Type B pancreatic cell (in vitro differentiated cells): ENCODE measurements around the gene TSPOAP1. TPM values are rescaled to one million over a fixed set of nuclear protein-coding genes. Genes with fewer than 3 reads are reported as not detected.

Source experiments
- DNase-seq: peaks from one replicate; pipeline ENCODE4 v3.0.0; 2021; ENCODE audit warnings: mixed read lengths; ENCODE audit not compliant: unreplicated experiment; ENCODE audit errors: extremely low spot score
- H3K27ac Mint-ChIP-seq: 2 replicates; pipeline ENCODE4 v1.8.0; 2021; ENCODE audit warnings: mild to moderate bottlenecking, mixed read lengths
- H3K27me3 Mint-ChIP-seq: 2 replicates; pipeline ENCODE4 v1.8.0; 2021; ENCODE audit warnings: mixed read lengths
- H3K36me3 Mint-ChIP-seq: 2 replicates; pipeline ENCODE4 v1.8.0; 2021; ENCODE audit warnings: mixed read lengths
- H3K4me1 Mint-ChIP-seq: one replicate; pipeline ENCODE4 v1.8.0; 2021; ENCODE audit warnings: mixed read lengths; ENCODE audit not compliant: unreplicated experiment
- H3K4me3 Mint-ChIP-seq: 2 replicates; pipeline ENCODE4 v1.8.0; 2021; ENCODE audit warnings: mild to moderate bottlenecking, mixed read lengths
- H3K9me3 Mint-ChIP-seq: 2 replicates; pipeline ENCODE4 v1.8.0; 2021; ENCODE audit warnings: mixed read lengths
- total RNA-seq: library from RNA; stranded (reverse); gene quantifications from 2 replicates; pipeline ENCODE4 v1.2.1, GENCODE V29; 2021; ENCODE audit warnings: low replicate concordance
- TF ChIP-seq, protein P1 (sequence below): fragments of 200-600 bp; sonication (generic); conservative IDR thresholded peaks from 2 replicates; pipeline ENCODE4 v1.5.0; 2021; ENCODE audit warnings: antibody characterized with exemption, mild to moderate bottlenecking

The TSPOAP1 gene
- total RNA-seq, 1 donor from 2014 or later: 18.4 TPM

DNA sequence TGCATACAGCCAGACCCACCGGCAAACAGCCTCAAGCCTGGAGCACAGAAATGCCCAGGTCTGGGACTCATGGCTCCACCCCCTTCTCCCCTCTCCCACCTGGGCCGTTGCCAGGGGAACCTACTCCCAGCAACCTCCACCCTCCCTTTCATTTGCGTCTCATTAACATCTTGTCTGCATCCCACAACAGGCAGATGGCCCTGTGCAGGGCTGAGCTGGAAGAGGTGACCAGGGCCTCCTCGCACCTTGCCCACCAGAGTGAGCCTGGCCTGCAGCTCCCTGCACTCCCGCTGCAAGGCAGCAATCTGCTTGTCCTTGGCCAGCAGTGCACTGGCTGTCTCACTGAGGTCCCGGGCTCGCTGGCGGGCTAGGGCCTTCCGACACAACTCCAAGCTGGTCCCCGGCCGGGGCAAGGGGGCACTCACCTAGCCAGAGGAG, 3.3 kb downstream of the TSPOAP1 start:
- Mint-ChIP-seq H3K27me3 (peaks cover 20% of the 10 kb centered on the region), H3K36me3 (no peaks in the 10 kb centered on the region), H3K9me3 (no peaks in the 10 kb centered on the region), H3K4me1 (peaks cover 23% of the 10 kb centered on the region), H3K4me3 (peak overlapping the region; percentile 83), H3K27ac (peak overlapping the region; percentile 41)
- TF ChIP-seq, protein P1, sequence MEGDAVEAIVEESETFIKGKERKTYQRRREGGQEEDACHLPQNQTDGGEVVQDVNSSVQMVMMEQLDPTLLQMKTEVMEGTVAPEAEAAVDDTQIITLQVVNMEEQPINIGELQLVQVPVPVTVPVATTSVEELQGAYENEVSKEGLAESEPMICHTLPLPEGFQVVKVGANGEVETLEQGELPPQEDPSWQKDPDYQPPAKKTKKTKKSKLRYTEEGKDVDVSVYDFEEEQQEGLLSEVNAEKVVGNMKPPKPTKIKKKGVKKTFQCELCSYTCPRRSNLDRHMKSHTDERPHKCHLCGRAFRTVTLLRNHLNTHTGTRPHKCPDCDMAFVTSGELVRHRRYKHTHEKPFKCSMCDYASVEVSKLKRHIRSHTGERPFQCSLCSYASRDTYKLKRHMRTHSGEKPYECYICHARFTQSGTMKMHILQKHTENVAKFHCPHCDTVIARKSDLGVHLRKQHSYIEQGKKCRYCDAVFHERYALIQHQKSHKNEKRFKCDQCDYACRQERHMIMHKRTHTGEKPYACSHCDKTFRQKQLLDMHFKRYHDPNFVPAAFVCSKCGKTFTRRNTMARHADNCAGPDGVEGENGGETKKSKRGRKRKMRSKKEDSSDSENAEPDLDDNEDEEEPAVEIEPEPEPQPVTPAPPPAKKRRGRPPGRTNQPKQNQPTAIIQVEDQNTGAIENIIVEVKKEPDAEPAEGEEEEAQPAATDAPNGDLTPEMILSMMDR: no peak
- DNase-seq: no peak

DNA sequence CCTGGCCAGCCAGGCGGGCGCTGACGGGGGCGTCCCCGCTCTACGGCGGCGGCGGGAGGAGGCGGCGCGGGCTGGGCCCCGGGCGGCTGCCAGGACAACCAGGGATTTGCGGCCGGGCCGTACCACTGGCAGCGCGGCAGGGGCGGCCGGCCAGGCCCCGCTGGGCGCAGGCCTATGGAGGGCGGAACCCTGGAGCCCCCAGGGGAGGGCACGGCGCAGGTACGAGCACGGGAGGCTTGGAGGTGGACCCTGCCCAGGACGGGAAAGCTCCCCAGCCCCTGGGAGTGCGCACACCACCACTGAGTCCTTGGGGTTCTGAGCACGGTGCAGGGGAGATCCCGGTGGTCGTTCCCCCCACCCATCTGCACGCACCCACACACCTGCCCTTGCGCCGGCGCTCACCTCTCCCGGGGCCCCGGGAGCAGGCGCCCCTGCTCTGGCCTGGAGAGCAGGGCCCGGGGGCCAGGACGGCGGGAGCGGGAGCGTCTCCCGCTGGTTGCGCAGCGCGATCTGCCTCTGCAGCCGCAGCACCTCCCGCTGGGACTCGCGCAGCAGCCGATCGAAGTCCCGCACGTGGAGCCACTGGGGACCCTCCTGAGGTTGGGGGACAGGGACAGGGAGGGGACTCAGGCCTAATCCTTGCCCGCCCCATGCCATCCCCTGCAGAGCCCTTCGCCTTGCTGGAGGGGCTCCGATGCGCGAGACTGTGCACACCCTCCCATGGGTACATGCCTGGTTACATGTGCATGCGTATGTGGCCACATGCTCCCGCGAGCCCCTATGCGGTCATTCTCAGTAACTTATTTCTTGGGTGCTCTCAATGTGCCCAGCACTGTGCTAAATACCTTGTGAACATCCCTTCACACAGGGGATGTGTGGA, 3.9 kb downstream of the TSPOAP1 start:
- no peaks in the 10 kb centered on the region for H3K36me3 Mint-ChIP-seq
- H3K27ac Mint-ChIP-seq: peak overlapping the region; percentile 41
- H3K27me3 Mint-ChIP-seq: peaks cover 20% of the 10 kb centered on the region
- DNase-seq: no peak
- no peaks in the 10 kb centered on the region for H3K9me3 Mint-ChIP-seq
- H3K4me1 Mint-ChIP-seq: peaks cover 23% of the 10 kb centered on the region
- TF ChIP-seq, protein P1: no peak
- peak overlapping the region; percentile 83 for H3K4me3 Mint-ChIP-seq

DNA sequence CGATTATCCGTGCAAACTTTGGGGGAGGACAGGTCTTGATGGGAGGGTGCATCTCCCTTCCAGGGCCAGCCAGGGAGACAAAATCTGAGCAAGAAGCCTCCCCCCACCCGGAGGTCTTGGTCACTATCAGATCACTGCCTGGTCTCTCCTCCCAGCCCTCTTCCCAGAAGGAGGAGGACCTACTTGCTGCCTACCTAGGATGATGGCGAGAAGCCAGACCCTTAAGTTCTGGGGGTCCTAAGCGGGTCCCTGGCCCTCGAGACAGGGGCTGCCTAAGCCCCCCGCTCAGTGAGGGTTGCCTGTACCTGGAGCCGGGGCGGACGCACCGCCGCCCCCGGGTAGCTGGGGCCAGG, 4.6 kb downstream of the TSPOAP1 start:
- Mint-ChIP-seq H3K4me3 (peak overlapping the region; percentile 75), H3K27me3 (peaks cover 17% of the 10 kb centered on the region), H3K36me3 (no peaks in the 10 kb centered on the region), H3K4me1 (peaks cover 20% of the 10 kb centered on the region), H3K9me3 (no peaks in the 10 kb centered on the region), H3K27ac (no peak overlapping the region)
- no peak for DNase-seq
- TF ChIP-seq, protein P1: no peak

DNA sequence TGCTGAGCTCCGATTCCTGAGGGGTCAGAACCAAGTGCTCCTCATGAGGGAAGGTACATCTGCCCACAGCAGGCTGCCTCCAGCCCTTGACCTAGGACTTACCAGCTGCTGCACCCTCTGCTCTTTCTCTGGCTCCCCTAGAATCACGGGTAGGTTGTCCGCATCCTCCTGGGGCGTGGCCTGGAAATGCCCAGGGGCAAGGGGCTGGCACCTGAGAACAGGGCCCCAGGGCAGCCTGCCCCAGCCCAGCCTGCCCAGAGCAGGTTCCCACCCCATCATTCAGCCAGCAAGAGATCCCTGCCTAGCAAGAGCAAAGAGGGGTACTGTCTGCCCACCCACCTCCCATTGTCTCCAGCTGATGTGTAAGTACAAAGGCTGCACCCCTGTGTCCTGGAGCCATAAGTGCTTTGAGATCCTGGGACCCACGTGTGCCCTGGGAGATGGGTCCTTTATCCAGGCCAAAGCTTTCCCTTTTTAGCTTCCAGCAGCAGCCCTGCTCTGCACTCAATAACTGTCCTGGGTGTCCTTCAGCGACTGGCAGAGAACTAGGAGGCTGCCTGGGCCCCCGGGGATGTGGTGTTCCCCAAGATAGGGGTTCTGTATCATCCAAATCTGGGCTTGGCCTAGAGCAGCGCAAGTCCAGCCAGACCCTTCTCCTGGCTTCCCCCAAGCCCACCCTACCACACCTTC, 5.1 kb downstream of the TSPOAP1 start:
- Mint-ChIP-seq H3K27me3 (peaks cover 17% of the 10 kb centered on the region), H3K9me3 (no peaks in the 10 kb centered on the region), H3K27ac (no peak overlapping the region), H3K4me3 (peak overlapping the region; percentile 75), H3K36me3 (no peaks in the 10 kb centered on the region), H3K4me1 (peaks cover 16% of the 10 kb centered on the region)
- TF ChIP-seq, protein P1: no peak
- DNase-seq: no peak

DNA sequence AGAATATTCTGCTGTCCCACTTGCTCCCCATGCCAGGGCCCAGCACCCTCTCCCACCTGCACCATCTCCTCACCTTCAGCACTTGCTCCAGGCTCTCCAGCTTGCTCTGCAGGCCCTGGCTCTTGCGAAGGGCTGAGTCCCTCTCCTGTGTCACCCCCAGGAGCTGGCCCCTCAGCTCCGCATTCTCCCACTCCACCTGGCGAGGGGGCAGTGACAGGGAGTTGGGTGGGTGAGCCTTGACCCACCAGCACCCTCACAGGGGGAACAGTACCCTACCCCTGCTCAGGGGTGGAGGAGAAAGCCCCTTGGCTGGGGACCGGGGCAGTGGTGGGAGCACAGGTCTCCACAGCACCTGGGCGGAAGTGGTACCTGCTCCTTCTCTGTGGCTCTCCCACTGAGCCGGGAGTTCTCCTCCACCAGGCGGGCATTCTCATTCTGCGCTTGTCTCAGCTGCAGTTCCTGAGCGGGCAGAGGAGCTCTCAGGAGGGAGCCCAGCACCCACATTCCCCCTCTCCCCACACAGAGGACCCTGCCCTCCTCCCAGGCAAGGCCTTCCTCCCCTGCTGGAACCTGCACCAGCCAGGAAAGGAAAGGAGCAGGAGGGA, 5.9 kb downstream of the TSPOAP1 start:
- peaks cover 17% of the 10 kb centered on the region for H3K27me3 Mint-ChIP-seq
- peaks cover 10% of the 10 kb centered on the region for H3K4me1 Mint-ChIP-seq
- DNase-seq: no peak
- H3K27ac Mint-ChIP-seq: no peak overlapping the region
- H3K4me3 Mint-ChIP-seq: no peak overlapping the region
- H3K36me3 Mint-ChIP-seq: no peaks in the 10 kb centered on the region
- TF ChIP-seq, protein P1: no peak
- H3K9me3 Mint-ChIP-seq: no peaks in the 10 kb centered on the region
